Common myeloid progenitor, CD34-positive (primary cell): Measurements from ENCODE around the gene MRPL20.
"Not testable (repeated sequence)": the region's sequence is repeated elsewhere in the genome, so short reads cannot be mapped to it uniquely, and the experiment has no call there.

Experiments used
- CTCF ChIA-PET: fragments of 350-600 bp; sonication (Branson Sonifier 250); formaldehyde crosslinking; loops from one replicate; lab custom pipeline; 2021; ENCODE audit warnings: antibody characterized with exemption; lab: Charles Lee
- POLR2A ChIA-PET: fragments of 350-600 bp; sonication (Branson Sonifier 250); formaldehyde crosslinking; loops from one replicate; lab custom pipeline; 2021; ENCODE audit warnings: antibody characterized with exemption; lab: Charles Lee
- DNase-seq, 3 donors: peaks; one replicate each; pipeline versions ENCODE4 v3.0.0 to v3.0.0-alpha.2; 2013
- H3K27ac ChIP-seq, 2 experiments: 1 replicate in 1 of 2; 2 replicates in 1 of 2; pipeline ENCODE4 v1.7.0; 2013; ENCODE audit warnings: inconsistent platforms in 2 of 2, low read length in 2 of 2, mild to moderate bottlenecking in 2 of 2, low read depth in 1 of 2, moderate library complexity in 1 of 2; ENCODE audit not compliant: severe bottlenecking in 2 of 2, insufficient read depth in 1 of 2, poor library complexity in 1 of 2
- H3K27me3 ChIP-seq, 5 experiments: replicated peaks in 2 of 5; 1 replicate in 3 of 5; 2 replicates in 2 of 5; pipeline versions ENCODE4 v1.6.1 to v1.7.0; 2013; ENCODE audit warnings: low read length in 4 of 5, mild to moderate bottlenecking in 2 of 5, moderate library complexity in 2 of 5, inconsistent platforms in 1 of 5; ENCODE audit not compliant: insufficient read depth in 5 of 5, control insufficient read depth in 4 of 5
- H3K36me3 ChIP-seq, 4 experiments: 1 replicate in 2 of 4; 2 replicates in 2 of 4; pipeline versions ENCODE4 v1.6.1 to v1.7.0; 2013; ENCODE audit warnings: low read length in 3 of 4, control low read depth in 1 of 4, mild to moderate bottlenecking in 1 of 4; ENCODE audit not compliant: control insufficient read depth in 4 of 4, insufficient read depth in 4 of 4
- H3K4me1 ChIP-seq, 4 experiments: 1 replicate in 3 of 4; 2 replicates in 1 of 4; pipeline versions ENCODE4 v1.6.1 to v1.7.1; 2013; ENCODE audit warnings: low read length in 3 of 4, mild to moderate bottlenecking in 3 of 4, control low read depth in 1 of 4, inconsistent platforms in 1 of 4, moderate library complexity in 1 of 4; ENCODE audit not compliant: control insufficient read depth in 4 of 4, insufficient read depth in 4 of 4; ENCODE audit errors: control extremely low read depth in 1 of 4
- H3K4me3 ChIP-seq, 7 experiments: 1 replicate in 4 of 7; 2 replicates in 3 of 7; pipeline versions ENCODE4 v1.5.1 to v1.7.0; 2013; ENCODE audit warnings: mild to moderate bottlenecking in 7 of 7, low read length in 6 of 7, moderate library complexity in 6 of 7, inconsistent platforms in 2 of 7, low read depth in 2 of 7, control low read depth in 1 of 7; ENCODE audit not compliant: insufficient read depth in 4 of 7, control insufficient read depth in 1 of 7; ENCODE audit errors: extremely low read depth in 1 of 7
- H3K9me3 ChIP-seq, 5 experiments: 1 replicate in 4 of 5; 2 replicates in 1 of 5; pipeline versions ENCODE4 v1.6.1 to v1.7.1; 2013; ENCODE audit warnings: low read length in 4 of 5, mild to moderate bottlenecking in 2 of 5, inconsistent platforms in 1 of 5, low read depth in 1 of 5, moderate library complexity in 1 of 5; ENCODE audit not compliant: control insufficient read depth in 4 of 5, insufficient read depth in 2 of 5; ENCODE audit errors: control extremely low read depth in 1 of 5
- whole genome bisulfite sequencing: methylation state at CpG from one replicate; pipeline ENCODE4 v1.1.5; 2013; ENCODE audit not compliant: insufficient coverage; 5-methylcytosine and 5-hydroxymethylcytosine counted together

MRPL20 gene

DNA sequence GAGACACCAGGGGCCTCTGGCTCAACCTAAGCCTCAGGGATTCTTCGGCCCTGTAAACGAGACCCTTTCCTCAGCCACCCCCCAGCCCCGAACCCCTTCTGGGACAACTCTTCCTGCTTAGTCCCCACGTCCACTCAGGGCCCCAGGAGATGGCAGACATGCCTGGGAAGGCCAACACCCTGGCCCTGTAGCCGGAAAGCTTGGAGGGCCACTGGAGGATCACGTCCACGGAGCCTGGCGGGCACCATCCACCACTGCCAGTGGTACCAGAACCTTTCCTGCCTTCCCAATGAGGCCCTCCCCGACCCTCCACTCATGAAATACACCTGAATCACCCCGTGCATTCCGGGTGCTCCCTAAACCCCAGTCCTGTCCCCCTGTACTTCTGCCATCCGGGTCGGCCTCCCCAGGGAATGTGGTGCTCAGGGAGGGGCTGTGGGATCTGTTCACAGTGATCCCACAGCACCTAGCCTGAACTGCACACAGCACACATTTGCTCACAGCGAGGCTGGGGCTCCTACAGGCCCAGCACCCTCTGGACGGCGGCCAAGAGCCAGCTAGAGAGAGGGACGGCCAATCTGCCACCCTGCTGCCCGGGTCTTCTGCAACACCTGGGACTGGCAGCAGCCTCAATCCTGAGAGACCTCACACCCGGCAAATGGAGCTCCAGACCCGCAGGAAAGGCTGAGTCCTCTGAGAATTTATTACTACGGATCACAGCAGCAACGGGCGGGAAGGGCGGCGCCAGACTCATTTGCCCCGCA is 33.9 kb downstream of the MRPL20 start:
- POLR2A ChIA-PET, result no interaction called here
- Histone ChIP-seq H3K9me3 (no peaks in the 10 kb centered on the region), H3K27me3 (peaks cover 0 to 13% (median 0%) of the 10 kb centered on the region in 5 experiments), H3K36me3 (peaks cover 0 to 19% (median 5%) of the 10 kb centered on the region in 4 experiments), H3K4me3 (peak overlapping the region in 2 of 7 experiments; percentile 90 to 94), H3K4me1 (peaks cover 0 to 47% (median 40%) of the 10 kb centered on the region in 4 experiments), H3K27ac (no peak overlapping the region)
- CTCF ChIA-PET, result interaction anchor here (0.8 to 3.7 kb wide), 11 partner anchors 13 to 104 kb away, joined by 3 to 27 read pairs (median 5); partner anchors contain the start of gene CCNL2
- DNase-seq, result no peak
- WGBS, result 94% methylated on average over 22 of the region's 26 CpGs

DNA sequence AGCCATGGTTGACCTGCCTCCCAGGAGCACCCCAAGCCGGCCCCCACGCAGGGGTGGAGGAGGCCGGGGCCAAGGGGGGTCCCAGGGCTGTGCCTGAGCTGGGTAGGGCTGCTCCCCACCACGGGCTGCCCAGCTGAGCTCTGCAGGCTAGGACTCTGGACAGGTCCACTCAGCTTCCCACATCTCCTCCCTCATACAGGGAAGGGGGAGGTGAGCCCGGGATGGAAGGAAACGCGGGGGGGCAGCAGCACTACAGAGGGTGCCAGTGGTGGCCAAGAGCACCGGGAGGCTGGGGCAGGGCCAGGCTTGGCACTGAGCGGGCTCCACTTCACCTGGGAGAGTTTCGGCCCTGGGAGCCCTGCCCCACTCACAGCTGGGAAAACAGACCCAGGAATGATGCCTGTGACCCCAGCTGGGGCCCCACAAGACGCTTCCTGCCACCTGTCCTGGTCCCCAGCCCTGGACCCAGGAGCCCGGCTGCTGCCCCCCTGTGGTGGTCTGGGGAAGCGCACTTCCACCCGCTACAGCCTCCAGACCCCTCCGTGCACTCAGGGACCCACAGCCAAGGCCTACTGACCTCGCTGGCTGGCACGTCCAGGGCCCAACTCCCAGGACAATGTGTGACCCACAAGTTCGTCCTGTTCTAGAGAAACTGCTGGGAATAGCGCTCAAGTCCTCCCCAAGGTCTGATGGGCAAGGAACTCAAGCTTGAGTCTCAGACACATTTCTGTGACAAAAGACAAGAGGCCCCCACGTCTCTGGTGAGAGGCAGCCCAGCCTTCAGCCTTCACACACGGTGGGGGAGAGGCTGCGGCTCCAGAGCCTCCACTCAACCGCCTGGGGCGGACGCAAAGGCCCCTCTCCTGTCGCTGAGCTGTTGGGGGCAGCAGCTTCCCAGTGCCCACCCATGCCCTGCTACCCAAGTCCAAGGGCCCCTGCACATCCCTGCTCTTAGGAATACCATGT is 35.1 kb downstream of the MRPL20 start:
- H3K36me3 ChIP-seq, result peaks cover 0 to 19% (median 5%) of the 10 kb centered on the region in 4 experiments
- peaks cover 0 to 19% (median 0%) of the 10 kb centered on the region in 5 experiments for H3K27me3 ChIP-seq
- peaks cover 0 to 5% (median 2%) of the 10 kb centered on the region in 5 experiments for H3K9me3 ChIP-seq
- 38% methylated on average over 19 of the region's 26 CpGs for WGBS
- H3K4me3 ChIP-seq, result peak overlapping the region in 3 of 7 experiments; percentile 11 to 32 (median 19)
- peak; percentile 43 to 61 (median 54) for DNase-seq
- ChIA-PET POLR2A (no interaction called here), CTCF (interaction anchor here (0.6 to 3.7 kb wide), 17 partner anchors 10 to 105 kb away, joined by 3 to 27 read pairs (median 4); partner anchors contain the start of genes CCNL2 and MXRA8)
- no peak overlapping the region for H3K27ac ChIP-seq
- peaks cover 0 to 47% (median 40%) of the 10 kb centered on the region in 4 experiments for H3K4me1 ChIP-seq

DNA sequence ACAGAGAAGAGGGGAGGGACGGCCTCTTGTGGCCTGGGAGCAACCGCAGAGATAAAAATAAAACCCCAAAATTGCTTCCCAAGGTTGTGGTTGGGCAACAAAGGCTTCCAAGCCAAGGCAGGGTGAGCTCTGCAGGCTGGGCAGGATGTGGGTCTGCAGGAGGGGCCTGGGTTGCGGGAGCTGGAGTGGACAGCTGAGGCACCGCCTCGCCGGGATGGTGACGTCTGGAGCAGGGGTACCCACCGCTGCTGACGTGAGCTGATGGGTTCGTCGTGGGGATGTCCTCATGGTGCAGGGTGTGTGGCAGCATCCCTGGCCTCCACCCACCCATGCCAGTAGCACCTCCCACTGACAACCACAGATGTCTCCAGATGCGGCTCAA is 35.7 kb downstream of the MRPL20 start:
- Histone ChIP-seq H3K9me3 (peaks cover 0 to 11% (median 2%) of the 10 kb centered on the region in 5 experiments), H3K4me1 (peaks cover 0 to 45% (median 39%) of the 10 kb centered on the region in 4 experiments), H3K36me3 (peaks cover 0 to 16% (median 5%) of the 10 kb centered on the region in 4 experiments), H3K27me3 (peaks cover 0 to 22% (median 0%) of the 10 kb centered on the region in 5 experiments), H3K27ac (no peak overlapping the region), H3K4me3 (peak overlapping the region in 1 of 7 experiments; percentile 11)
- peak; percentile 78 to 87 (median 85) for DNase-seq
- 6% methylated on average over 11 of the region's 12 CpGs for WGBS
- ChIA-PET CTCF (interaction anchor here (0.6 to 3.7 kb wide), 13 partner anchors 10 to 62 kb away, joined by 3 to 27 read pairs (median 4); partner anchors contain the start of genes CCNL2 and MXRA8), POLR2A (interaction anchor here (1.0 kb wide), 1 partner anchor 17 kb away, joined by 3 read pairs; no protein-coding TSS in a partner anchor)

DNA sequence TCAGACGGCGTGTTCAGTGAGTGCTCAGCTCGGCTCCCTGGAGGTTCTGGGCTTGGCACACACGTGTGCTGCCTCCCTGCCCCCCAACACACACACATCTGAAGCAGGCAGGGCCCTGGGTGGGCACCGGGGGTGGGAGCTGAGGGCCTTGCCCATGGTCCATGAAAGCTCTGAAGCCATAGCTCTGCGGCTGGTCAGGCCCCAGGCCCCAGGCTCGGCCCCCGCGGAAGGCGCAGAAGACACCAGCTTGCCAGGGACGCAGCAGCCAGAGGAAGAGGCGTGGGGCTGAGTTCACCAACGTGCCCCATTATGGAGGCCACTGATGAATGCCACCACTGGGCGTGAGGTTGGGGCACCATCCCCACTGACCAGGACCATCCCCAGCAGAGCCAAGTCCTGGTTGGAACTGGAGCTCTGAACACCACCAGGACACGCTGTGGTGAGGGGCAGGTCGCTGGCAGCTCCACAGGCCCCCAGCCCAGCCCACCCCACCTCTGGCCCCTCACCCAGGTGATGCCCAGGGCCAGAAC is 36.3 kb downstream of the MRPL20 start:
- Histone ChIP-seq H3K4me3 (no peak overlapping the region), H3K4me1 (peaks cover 0 to 39% (median 34%) of the 10 kb centered on the region in 4 experiments), H3K9me3 (peaks cover 0 to 15% (median 2%) of the 10 kb centered on the region in 5 experiments), H3K27me3 (peaks cover 0 to 23% (median 0%) of the 10 kb centered on the region in 5 experiments), H3K36me3 (peaks cover 0 to 16% (median 5%) of the 10 kb centered on the region in 4 experiments), H3K27ac (no peak overlapping the region)
- no peak for DNase-seq
- WGBS, result 86% methylated on average over 9 of the region's 16 CpGs
- ChIA-PET CTCF (interaction anchor here (0.9 to 3.7 kb wide), 9 partner anchors 11 to 58 kb away, joined by 3 to 27 read pairs (median 6); partner anchors contain the start of genes CCNL2 and MXRA8), POLR2A (interaction anchor here (1.0 kb wide), 1 partner anchor 17 kb away, joined by 3 read pairs; no protein-coding TSS in a partner anchor)

DNA sequence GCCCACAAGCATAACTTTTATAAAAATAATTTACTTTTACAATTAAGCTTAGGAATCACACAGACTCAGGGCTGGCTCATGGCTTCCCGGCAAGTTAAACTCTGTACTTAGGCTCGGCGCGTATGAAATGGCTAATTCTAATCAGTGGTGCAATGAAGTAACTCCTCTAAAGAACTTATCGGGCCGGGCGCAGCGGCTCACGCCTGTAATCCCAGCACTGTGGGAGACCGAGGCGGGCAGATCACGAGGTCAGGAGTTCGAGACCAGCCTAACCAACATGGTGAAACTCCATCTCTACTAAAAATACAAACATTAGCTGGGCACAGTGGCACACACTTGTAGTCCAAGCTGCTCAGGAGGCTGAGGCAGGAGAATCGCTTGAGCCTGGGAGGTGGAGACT is 37.0 kb downstream of the MRPL20 start:
- H3K4me3 ChIP-seq, POLR2A ChIA-PET, H3K27ac ChIP-seq, DNase-seq: not testable (repeated sequence)
- H3K9me3 ChIP-seq, result peaks cover 0 to 15% (median 2%) of the 10 kb centered on the region in 5 experiments
- H3K4me1 ChIP-seq, result peaks cover 0 to 37% (median 33%) of the 10 kb centered on the region in 4 experiments
- peaks cover 0 to 16% (median 5%) of the 10 kb centered on the region in 4 experiments for H3K36me3 ChIP-seq
- WGBS, result 98% methylated on average over 10 of the region's 14 CpGs
- H3K27me3 ChIP-seq, result peaks cover 0 to 26% (median 0%) of the 10 kb centered on the region in 5 experiments
- CTCF ChIA-PET, result interaction anchor here (1.8 to 3.7 kb wide), 2 partner anchors 11 to 17 kb away, joined by 6 to 27 read pairs; no protein-coding TSS in a partner anchor

DNA sequence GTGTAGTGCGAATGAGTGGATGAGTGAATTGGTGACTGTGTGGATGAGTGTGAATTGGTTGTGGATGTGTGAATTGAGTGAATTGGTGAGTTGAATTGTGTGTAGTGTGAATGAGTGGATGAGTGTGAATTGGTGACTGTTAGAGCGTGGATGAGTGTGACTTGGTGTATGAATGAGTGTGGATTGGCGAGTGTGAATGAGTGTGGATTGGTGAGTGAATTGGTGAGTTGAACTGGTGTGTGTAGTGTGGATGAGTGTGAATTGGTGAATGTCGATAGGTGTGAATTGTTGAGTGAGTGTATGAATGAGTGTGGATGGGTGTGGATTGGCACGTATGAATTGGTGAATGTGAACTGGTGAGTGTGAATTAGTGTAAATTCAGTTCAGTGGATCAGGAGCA is 39.8 kb downstream of the MRPL20 start:
- peaks cover 0 to 15% (median 2%) of the 10 kb centered on the region in 5 experiments for H3K9me3 ChIP-seq
- peaks cover 0 to 19% (median 18%) of the 10 kb centered on the region in 4 experiments for H3K4me1 ChIP-seq
- no peak overlapping the region for H3K4me3 ChIP-seq
- no peak overlapping the region for H3K27ac ChIP-seq
- ChIA-PET POLR2A (no interaction called here), CTCF (no interaction called here)
- peaks cover 0 to 32% (median 0%) of the 10 kb centered on the region in 5 experiments for H3K27me3 ChIP-seq
- DNase-seq, result peak in 2 of 3 donors; percentile 37 to 73
- peaks cover 0 to 5% (median 0%) of the 10 kb centered on the region in 4 experiments for H3K36me3 ChIP-seq
- 98% methylated on average over 4 of the region's 5 CpGs for WGBS
